HG03558 (cell line): ENCODE measurements around the gene LRRK1.

ENCODE experiments used
- ATAC-seq: cut with Tn5 transposase; IDR thresholded peaks from one replicate; pipeline ENCODE4 v1.9.1; 2021; ENCODE audit warnings: moderate number of reproducible peaks; ENCODE audit not compliant: unreplicated experiment; ENCODE audit errors: extremely low read depth

The LRRK1 gene

GRCh38 chr15:101103598-101103997, 184.4 kb downstream of the LRRK1 start:
- ATAC-seq = no peak

- ATAC-seq = no peak
These were observed 185.0 kb downstream of the LRRK1 start for GRCh38 chr15:101104141-101104540.

- no peak for ATAC-seq
These were observed 186.1 kb downstream of the LRRK1 start for GRCh38 chr15:101105059-101105891.

DNA sequence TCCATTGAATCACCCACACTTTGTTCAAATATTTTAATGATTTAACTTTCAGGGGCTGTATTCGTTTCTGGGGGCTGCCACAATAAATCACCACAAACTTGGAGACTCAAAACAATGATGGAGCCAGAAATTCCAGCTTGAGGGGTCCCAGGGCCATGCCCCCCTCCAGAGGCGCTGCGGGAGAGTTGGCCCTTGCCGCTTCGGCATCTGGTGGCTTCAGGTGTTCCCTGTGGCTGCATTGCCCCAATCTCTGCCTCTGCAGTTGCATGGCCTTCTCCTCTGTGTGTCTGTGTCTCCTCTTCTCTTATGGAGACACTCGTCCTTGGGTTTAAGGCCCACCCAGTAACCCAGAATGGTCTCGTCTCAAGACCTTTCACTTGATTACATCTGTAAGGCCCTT, 187.9 kb downstream of the LRRK1 start:
- no peak for ATAC-seq

GRCh38 chr15:101107625-101108460, 188.7 kb downstream of the LRRK1 start:
- ATAC-seq = no peak

DNA sequence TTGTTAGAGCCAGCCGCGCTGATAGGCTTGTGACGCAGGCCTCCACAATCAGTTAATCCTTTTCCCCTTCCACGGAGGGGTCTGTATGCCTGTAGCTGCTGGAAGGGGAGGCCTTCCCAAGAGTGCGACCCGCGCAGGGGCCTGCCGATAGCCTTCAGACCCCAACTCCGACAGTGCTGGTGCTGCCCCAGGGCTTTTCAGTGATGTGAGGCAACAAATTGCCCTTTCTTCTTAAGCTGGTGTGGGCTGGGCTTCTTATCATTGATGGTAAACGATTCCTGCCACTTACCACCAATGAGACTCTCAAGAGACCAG, 189.3 kb downstream of the LRRK1 start:
- no peak for ATAC-seq

DNA sequence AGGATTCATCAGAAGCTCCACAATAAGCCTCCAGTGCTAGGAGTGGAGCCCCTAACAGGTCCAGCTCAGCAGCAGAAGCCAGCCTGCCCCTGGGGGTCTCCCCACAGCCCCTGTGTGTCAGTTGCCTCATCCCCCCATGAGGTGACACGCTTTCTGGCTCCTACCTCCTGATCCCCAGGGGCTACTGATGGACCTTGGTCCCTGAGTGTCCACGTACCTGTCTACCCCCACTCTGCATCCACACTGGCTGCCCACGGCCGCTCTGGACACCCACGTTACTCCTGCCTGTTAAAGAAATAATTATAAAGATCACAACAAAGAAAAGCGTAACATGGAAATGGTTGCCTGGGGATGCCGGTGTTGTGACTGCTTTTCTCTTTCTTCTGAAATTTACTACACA, 189.6 kb downstream of the LRRK1 start:
- no peak for ATAC-seq

DNA sequence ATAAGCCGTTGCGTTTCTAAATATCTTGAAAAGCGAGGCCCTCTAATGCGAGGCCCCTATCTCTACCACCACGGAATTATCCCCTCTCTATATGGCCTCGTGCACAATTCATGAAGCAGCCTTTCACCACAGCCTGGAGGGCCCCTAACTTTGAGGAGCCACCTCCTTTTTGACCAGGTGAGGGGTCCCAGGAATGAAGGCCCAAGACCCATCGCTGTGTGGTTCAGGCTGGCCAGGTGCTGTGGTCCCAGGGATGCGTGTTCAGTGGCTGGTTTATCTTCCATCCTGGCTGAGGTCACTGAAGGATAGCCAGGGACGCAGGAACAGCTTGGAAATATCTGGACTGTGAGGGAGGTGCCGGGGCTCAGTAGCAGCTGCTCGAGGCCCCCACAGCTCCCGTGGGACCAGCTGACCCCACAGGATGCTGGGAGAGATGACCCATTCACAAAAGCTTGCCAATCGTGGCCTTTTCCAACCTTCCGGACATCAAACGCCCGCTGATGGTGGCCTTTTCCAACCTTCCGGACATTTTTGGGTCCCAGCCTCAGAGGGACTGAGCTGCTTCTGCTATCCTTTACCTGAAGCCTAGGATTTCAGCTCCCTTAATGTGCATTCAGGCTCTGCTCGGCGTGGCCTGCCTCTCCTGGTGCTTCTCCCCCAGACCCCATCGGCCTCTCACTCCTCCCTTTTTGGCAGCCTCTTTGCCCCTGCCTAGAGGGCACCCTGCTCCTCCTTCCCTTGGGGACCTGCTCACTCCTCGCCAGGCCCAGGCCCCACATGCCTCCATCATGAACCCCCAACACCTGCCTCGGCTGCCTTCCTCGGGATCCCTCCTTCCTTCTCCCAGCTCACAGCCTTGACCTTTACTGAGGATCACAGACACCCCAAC, 191.8 kb downstream of the LRRK1 start:
- ATAC-seq = no peak

- no peak for ATAC-seq
These were observed 192.6 kb downstream of the LRRK1 start for GRCh38 chr15:101111570-101112262.

- no peak for ATAC-seq
These were observed 193.4 kb downstream of the LRRK1 start for GRCh38 chr15:101112336-101113113.

DNA sequence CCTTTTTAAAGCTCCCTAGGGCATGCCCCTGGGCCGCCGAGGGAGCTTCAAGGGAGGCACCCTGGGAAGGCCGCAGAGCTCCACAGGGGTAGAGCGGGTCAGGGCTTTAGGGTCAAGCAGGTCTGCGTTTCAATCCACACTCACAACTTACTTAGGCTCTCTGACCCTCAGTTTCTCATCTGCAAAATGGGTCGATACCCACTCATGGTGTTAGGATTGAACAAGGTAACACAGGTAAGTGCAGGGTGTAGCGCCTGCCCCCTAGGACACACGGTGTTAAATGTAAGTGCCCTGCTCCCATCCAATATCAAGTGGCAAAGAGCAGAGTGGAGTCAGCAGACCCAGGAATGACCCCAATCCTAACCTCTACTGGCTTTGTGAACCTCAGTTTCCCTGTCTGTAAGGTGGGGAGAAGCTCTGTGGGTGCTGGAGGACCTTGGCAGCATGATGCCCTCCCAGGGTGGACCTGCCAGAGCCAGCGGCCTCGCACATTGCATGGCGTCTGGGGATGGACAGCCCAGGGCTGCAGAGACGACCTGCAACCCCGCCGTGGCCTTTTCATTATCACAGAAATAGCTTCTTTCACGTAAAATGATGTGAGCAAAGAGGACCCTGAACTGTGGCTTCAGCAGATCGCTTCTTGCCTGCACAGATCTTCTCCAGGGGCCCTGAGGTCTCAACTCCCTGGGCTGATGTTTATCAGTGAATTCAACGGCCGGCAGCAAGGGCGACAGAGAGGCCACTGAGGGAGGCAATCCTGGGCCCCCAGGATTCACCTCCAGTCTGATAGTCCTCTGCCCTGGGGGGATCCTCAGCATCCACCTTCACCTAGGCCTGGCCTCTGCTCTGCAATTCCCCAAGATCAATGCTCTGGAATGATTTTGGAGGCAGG, 194.2 kb downstream of the LRRK1 start:
- ATAC-seq = no peak

DNA sequence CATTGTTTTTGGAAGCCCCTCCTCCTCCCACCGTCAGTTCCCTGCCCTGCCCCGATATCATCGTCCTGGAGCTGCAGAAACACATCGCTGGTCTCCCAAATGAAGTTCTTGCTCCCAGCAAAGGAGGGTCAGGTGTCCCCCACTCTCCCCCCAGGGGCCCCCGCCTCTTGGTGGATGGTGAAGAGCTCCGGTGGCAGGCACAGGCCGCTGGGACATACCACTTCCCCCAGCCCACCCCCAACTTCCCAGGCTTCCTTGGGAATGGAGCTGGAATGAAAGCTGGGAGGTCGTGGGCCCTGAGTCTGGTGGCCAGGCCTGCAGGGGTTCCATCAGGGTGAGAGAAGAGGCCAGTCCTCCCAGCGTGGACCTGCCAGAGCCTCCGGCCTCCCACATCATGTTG, 195.0 kb downstream of the LRRK1 start:
- no peak for ATAC-seq

GRCh38 chr15:101114610-101115009, 195.5 kb downstream of the LRRK1 start:
- ATAC-seq = no peak

GRCh38 chr15:101115393-101115785, 196.2 kb downstream of the LRRK1 start:
- no peak for ATAC-seq

- no peak for ATAC-seq
These were observed 196.9 kb downstream of the LRRK1 start for GRCh38 chr15:101115786-101116680.

DNA sequence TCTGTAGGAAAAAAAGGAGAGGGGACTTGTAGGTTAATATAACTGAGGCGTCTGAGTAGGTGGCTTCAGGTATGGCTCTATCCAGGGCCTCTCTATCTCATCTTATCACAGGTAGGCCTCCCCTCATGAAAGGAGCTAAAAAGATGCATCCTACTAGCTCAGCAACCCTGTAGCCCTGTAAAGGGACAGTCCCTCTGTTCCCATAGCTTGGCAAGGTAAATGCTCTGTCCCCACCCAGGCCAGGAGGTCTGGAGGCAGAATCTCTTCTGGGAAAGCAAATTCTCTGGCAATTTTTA, 197.5 kb downstream of the LRRK1 start:
- ATAC-seq = no peak

DNA sequence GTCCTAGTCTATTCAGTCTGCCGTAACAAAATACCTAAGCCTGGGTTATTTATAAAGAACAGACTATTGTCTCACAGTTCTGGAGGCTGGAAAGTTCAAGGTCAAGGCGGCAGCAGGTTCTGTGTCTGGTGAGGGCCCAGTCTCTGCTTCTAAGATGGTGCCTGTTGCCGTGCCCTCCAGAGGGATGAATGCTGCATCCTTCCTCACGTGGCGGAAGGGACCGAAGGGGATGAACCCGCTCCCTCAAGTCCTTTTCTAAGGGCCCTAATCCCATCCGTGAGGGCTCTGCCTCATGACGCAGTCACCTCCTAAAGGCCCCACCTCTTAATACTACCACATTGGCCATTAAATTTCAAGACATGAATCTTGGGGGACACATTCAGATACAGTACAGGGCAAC, 199.0 kb downstream of the LRRK1 start:
- ATAC-seq = no peak

GRCh38 chr15:101118615-101119014, 199.5 kb downstream of the LRRK1 start:
- ATAC-seq = no peak
